K562 (cell line): ENCODE results near the gene ELAC1. TPM values are rescaled to one million over a fixed set of nuclear protein-coding genes. Genes with fewer than 3 reads are reported as not detected.

Source experiments
- ARID1B ChIP-seq: fragments of 450-650 bp; IDR thresholded peaks from 2 replicates; pipeline ENCODE4 v1.6.1; 2016; ENCODE audit warnings: antibody characterized with exemption, mild to moderate bottlenecking, inconsistent platforms
- CBFA2T2 ChIP-seq: fragments of 450-650 bp; conservative IDR thresholded peaks from 2 replicates; pipeline ENCODE4 v1.6.1; 2017; ENCODE audit warnings: mild to moderate bottlenecking
- DIDO1 ChIP-seq: fragments of 450-650 bp; IDR thresholded peaks from 2 replicates; pipeline ENCODE4 v1.6.1; 2016; ENCODE audit warnings: low read depth, missing biosample characterization, missing genetic modification characterization
- HDAC6 ChIP-seq: IDR thresholded peaks from 2 replicates; pipeline ENCODE4 v1.6.1; 2012; ENCODE audit warnings: low read depth, mild to moderate bottlenecking, control low read depth, inconsistent platforms, low read length, moderate library complexity
- NCOR1 ChIP-seq: fragments of 450-650 bp; IDR thresholded peaks from 2 replicates; pipeline ENCODE4 v1.6.1; 2016; ENCODE audit warnings: mild to moderate bottlenecking, moderate library complexity
- NEUROD1 ChIP-seq: fragments of 150-350 bp; IDR thresholded peaks from 2 replicates; pipeline ENCODE4 v1.6.1; 2014; ENCODE audit warnings: borderline replicate concordance, low read length, low read depth; ENCODE audit not compliant: partially characterized antibody
- PHB2 ChIP-seq: fragments of 450-650 bp; IDR thresholded peaks from 2 replicates; pipeline ENCODE4 v1.6.1; 2017; ENCODE audit warnings: low read depth
- TAL1 ChIP-seq: fragments of 450-650 bp; IDR thresholded peaks from 2 replicates; pipeline ENCODE4 v1.6.1; 2016; ENCODE audit warnings: mild to moderate bottlenecking
- THRB ChIP-seq: fragments of 450-650 bp; formaldehyde crosslinking; conservative IDR thresholded peaks from 2 replicates; pipeline ENCODE4 v1.4.0; 2022; ENCODE audit warnings: mild to moderate bottlenecking, missing genetic modification characterization
- ZFX ChIP-seq: sonication (generic); formaldehyde crosslinking; IDR thresholded peaks from 2 replicates; pipeline ENCODE4 v1.8.0; 2022; ENCODE audit warnings: mild to moderate bottlenecking, missing genetic modification reagents, moderate library complexity
- polyA plus RNA-seq, 8 experiments: library from polyadenylated mRNA; depleted of rRNA in 4 of 8; stranded (reverse) in 5 of 8; unstranded in 3 of 8; fragments of >200 nt; fragmentation: Nextera tagmentation in 2 of 8; fragmentation: Illumina TruSeq in 1 of 8; extraction: Ambion mirVana in 2 of 8; extraction: Trizol in 1 of 8; gene quantifications; 2 replicates each; pipeline versions ENCODE4 v1.2.1 to v1.2.3, GENCODE V29; 2011 to 2014; ENCODE audit warnings: inconsistent platforms in 1 of 8, missing spikeins in 1 of 8
- total RNA-seq, 7 experiments: library from RNA; depleted of rRNA in 6 of 7; stranded (reverse); fragments of >200 nt in 6 of 7; fragmentation: Illumina TruSeq in 2 of 7; extraction: Trizol in 2 of 7; gene quantifications; 2 replicates each; pipeline versions ENCODE4 v1.2.1 to v1.2.3, GENCODE V29; 2011 to 2021; ENCODE audit warnings: low replicate concordance in 1 of 7
- TF ChIP-seq, protein P1 (sequence below): fragments of 450-650 bp; conservative IDR thresholded peaks from 2 replicates; pipeline ENCODE4 v1.6.1; 2016; ENCODE audit warnings: missing genetic modification characterization, low read depth, mild to moderate bottlenecking, control low read depth, missing compliant biosample characterization

The ELAC1 gene
- total and polyA plus RNA-seq, 9 of the 15 experiments (the other 6 are each of a cell fraction or from before 2014, with no cell fraction given), result 3.7 to 7.7 (median 4.9) TPM

- peak; percentile 52; the same call in 1 of the 2 replicates for TF ChIP-seq ARID1B
- no peak for TF ChIP-seq THRB (CRISPR knock-in tag)
- TF ChIP-seq ZFX (CRISPR knock-in tag), result peak; percentile 49
- TF ChIP-seq NCOR1, result 0 out of 2 replicates have a peak, but pooled peaks have one; percentile 27
- TF ChIP-seq, protein P1, sequence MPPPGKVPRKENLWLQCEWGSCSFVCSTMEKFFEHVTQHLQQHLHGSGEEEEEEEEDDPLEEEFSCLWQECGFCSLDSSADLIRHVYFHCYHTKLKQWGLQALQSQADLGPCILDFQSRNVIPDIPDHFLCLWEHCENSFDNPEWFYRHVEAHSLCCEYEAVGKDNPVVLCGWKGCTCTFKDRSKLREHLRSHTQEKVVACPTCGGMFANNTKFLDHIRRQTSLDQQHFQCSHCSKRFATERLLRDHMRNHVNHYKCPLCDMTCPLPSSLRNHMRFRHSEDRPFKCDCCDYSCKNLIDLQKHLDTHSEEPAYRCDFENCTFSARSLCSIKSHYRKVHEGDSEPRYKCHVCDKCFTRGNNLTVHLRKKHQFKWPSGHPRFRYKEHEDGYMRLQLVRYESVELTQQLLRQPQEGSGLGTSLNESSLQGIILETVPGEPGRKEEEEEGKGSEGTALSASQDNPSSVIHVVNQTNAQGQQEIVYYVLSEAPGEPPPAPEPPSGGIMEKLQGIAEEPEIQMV (tag), result no peak
- no peak for TF ChIP-seq PHB2
- TF ChIP-seq NEUROD1, result no peak
- no peak for TF ChIP-seq DIDO1 (tag)
- TF ChIP-seq TAL1, result peak; percentile 36; the same call in 1 of the 2 replicates
- peak; percentile 35 for TF ChIP-seq CBFA2T2
- no peak for TF ChIP-seq HDAC6
Measured at GRCh38 chr18:50933684-50934083, 34.2 kb upstream of the ELAC1 start (continued).
